ENCODE results near the gene PRKAB1. TPM values are rescaled to one million over a fixed set of nuclear protein-coding genes. Genes with fewer than 3 reads are reported as not detected.

PRKAB1 gene
- total RNA-seq, 1 experiment from 2014 or later = 25.0 TPM

- Histone ChIP-seq H3K9me3 (ENCODE audit: control insufficient read depth in 1 of 2, insufficient read depth in 1 of 2, low read depth in 1 of 2, low read length in 2 of 2) (no peaks in the 10 kb centered on the region), H3K4me1 (ENCODE audit: control insufficient read depth in 1 of 2, insufficient read depth in 2 of 2, low read length in 2 of 2) (peaks cover 11 to 17% of the 10 kb centered on the region in 2 experiments), H3K9ac (ENCODE audit: low read length) (no peak overlapping the region), H3K4me3 (replicated peaks in 1 of 2; ENCODE audit: low read depth in 1 of 2, low read length in 2 of 2) (no peak overlapping the region), H3K79me2 (ENCODE audit: insufficient read depth, low read length) (no peaks in the 10 kb centered on the region), H2AFZ (ENCODE audit: low read depth, low read length, poor library complexity, severe bottlenecking) (no peak overlapping the region), H3K9me2 (ENCODE audit: insufficient read depth) (no peaks in the 10 kb centered on the region), H3K27ac (ENCODE audit: low read depth, low read length) (no peak overlapping the region), H3K4me2 (ENCODE audit: low read length) (no peak overlapping the region), H4K20me1 (ENCODE audit: insufficient read depth) (no peaks in the 10 kb centered on the region), H3K27me3 (ENCODE audit: insufficient read depth, low read length) (no peaks in the 10 kb centered on the region), H3K36me3 (ENCODE audit: control insufficient read depth in 1 of 2, insufficient read depth in 2 of 2, low read length in 2 of 2) (peaks cover 18 to 25% of the 10 kb centered on the region in 2 experiments)
- intact Hi-C loops (cut with micrococcal nuclease) = no loop called here
- no TSS peak for BruUV-seq (replicated peaks)
- POLR2A ChIA-PET = no interaction called here
- ATAC-seq = no peak
- TF ChIP-seq SIN3A (IDR thresholded peaks at IDR 0.05; ENCODE audit: low read depth) = no peak
- TF ChIP-seq RAD21 (IDR thresholded peaks at IDR 0.05; ENCODE audit: low read depth) = no peak
- TF ChIP-seq YY1 (IDR thresholded peaks at IDR 0.05; ENCODE audit: extremely low read depth, insufficient replicate concordance, low read depth, low read length) = no peak
- no peak for TF ChIP-seq REST (IDR thresholded peaks at IDR 0.05; ENCODE audit: low read depth)
- TF ChIP-seq ZNF274 (IDR thresholded peaks at IDR 0.05; ENCODE audit: low read depth, low read length) = no peak
- no peak for TF ChIP-seq FOSL1 (IDR thresholded peaks at IDR 0.05; ENCODE audit: low read depth)
- TF ChIP-seq ZFX (IDR thresholded peaks at IDR 0.05) = no peak
- TF ChIP-seq MAX (IDR thresholded peaks at IDR 0.05) = no peak
- no peak for TF ChIP-seq ATF3 (IDR thresholded peaks at IDR 0.05)
- no peak for TF ChIP-seq ZBTB33 (IDR thresholded peaks at IDR 0.05; ENCODE audit: extremely low read depth, insufficient replicate concordance, low read length)
- no peak for TF ChIP-seq CTCF (IDR thresholded peaks at IDR 0.05 in 2 of 3, conservative IDR thresholded peaks at IDR 0.05 in 1 of 3; ENCODE audit: borderline replicate concordance in 1 of 3, insufficient read depth in 1 of 3, low read depth in 2 of 3, low read length in 2 of 3)
- TF ChIP-seq POLR2A (IDR thresholded peaks at IDR 0.05; ENCODE audit: borderline replicate concordance, extremely low read depth, insufficient read depth, insufficient read length) = no peak
- TF ChIP-seq ELF1 (IDR thresholded peaks at IDR 0.05; ENCODE audit: borderline replicate concordance, low read depth) = no peak
- no peak for TF ChIP-seq CEBPB (IDR thresholded peaks at IDR 0.05; ENCODE audit: low read depth)
- TF ChIP-seq TCF7L2 (IDR thresholded peaks at IDR 0.05; ENCODE audit: borderline replicate concordance, extremely low read depth, insufficient read depth, insufficient read length) = no peak
- no peak for TF ChIP-seq SP1 (IDR thresholded peaks at IDR 0.05; ENCODE audit: low read depth)
- TF ChIP-seq JUND (IDR thresholded peaks at IDR 0.05) = no peak
- CTCF ChIA-PET = no interaction called here
- no peak for DNase-seq (ENCODE audit: low read depth, low spot score)
- RAD21 ChIA-PET (ENCODE audit: low non-redundant PET in 1 of 2, low total read pairs in 2 of 2, uncharacterized antibody in 2 of 2, unreplicated experiment in 2 of 2) = no interaction called here
These were observed 53.4 kb downstream of the PRKAB1 start for GRCh38 chr12:119721306-119721705.

All from HCT116 (cell line).